Stimulated activated CD4-positive, alpha-beta T cell treated with anti-CD3 and anti-CD28 coated beads, Interleukin-12 subunit alpha, Interleukin-12 subunit beta, amount 100 ng/mL, for 48 hours (primary cell): ENCODE measurements around the gene PPA1.
"Not testable (repeated sequence)": the region's sequence is repeated elsewhere in the genome, so short reads cannot be mapped to it uniquely, and the experiment has no call there.

Experiments used
- DNase-seq, 3 donors: peaks; one replicate each; pipeline ENCODE4 v3.0.0-alpha.2; 2020; ENCODE audit warnings: low read depth in 2 of 3, low spot score in 1 of 3

PPA1 gene

GRCh38 chr10:70233109-70233938 is at the start of gene PPA1:
PPA1 (minus strand) TSS chr10:70233429; CDS start chr10:70233327, 102 bp downstream.
- peak; percentile 97 to 99 (median 98) for DNase-seq

GRCh38 chr10:70281609-70282008 is 48.4 kb upstream of the PPA1 start:
- no peak for DNase-seq

GRCh38 chr10:70280099-70280498 is 46.9 kb upstream of the PPA1 start:
- no peak for DNase-seq

GRCh38 chr10:70277396-70278030 is 44.3 kb upstream of the PPA1 start:
- no peak for DNase-seq

GRCh38 chr10:70274643-70275042 is 41.4 kb upstream of the PPA1 start:
- no peak for DNase-seq

GRCh38 chr10:70272925-70273316 is 39.7 kb upstream of the PPA1 start:
- DNase-seq = peak in 1 of 3 donors; percentile 30

GRCh38 chr10:70271996-70272924 is 39.0 kb upstream of the PPA1 start:
- no peak for DNase-seq

GRCh38 chr10:70270952-70271351 is 37.7 kb upstream of the PPA1 start:
- no peak for DNase-seq

GRCh38 chr10:70269741-70270140 is 36.5 kb upstream of the PPA1 start:
- DNase-seq = no peak

- no peak for DNase-seq
These were observed 35.1 kb upstream of the PPA1 start for GRCh38 chr10:70268376-70268775.

GRCh38 chr10:70267161-70267933 is 34.1 kb upstream of the PPA1 start:
- no peak for DNase-seq

- DNase-seq = no peak
These were observed 33.5 kb upstream of the PPA1 start for GRCh38 chr10:70266701-70267100.

GRCh38 chr10:70266056-70266455 is 32.8 kb upstream of the PPA1 start:
- DNase-seq = no peak

- DNase-seq = no peak
These were observed 31.9 kb upstream of the PPA1 start for GRCh38 chr10:70265032-70265689.

- no peak for DNase-seq
These were observed 27.5 kb upstream of the PPA1 start for GRCh38 chr10:70260734-70261133.

- no peak for DNase-seq
These were observed 27.0 kb upstream of the PPA1 start for GRCh38 chr10:70260259-70260658.

GRCh38 chr10:70258216-70258615 is 25.0 kb upstream of the PPA1 start:
- no peak for DNase-seq

- DNase-seq = not testable (repeated sequence)
These were observed 24.6 kb upstream of the PPA1 start for GRCh38 chr10:70257816-70258215.

- no peak for DNase-seq
These were observed 23.2 kb upstream of the PPA1 start for GRCh38 chr10:70256463-70256862.
